Retinal pigment epithelial cell (primary cell): Measurements from ENCODE around the gene GAS2L3.
"Not testable (repeated sequence)": the region's sequence is repeated elsewhere in the genome, so short reads cannot be mapped to it uniquely, and the experiment has no call there.

Experiments
- DNase-seq: peaks from one replicate; pipeline ENCODE4 v3.0.0-alpha.2; 2010; ENCODE audit warnings: low read depth
- H3K4me3 ChIP-seq: 2 replicates; pipeline ENCODE4 v1.5.1; 2011; ENCODE audit warnings: mild to moderate bottlenecking, low read length, control low read depth, moderate library complexity
- TF ChIP-seq, protein P1 (sequence below): conservative IDR thresholded peaks from 2 replicates; pipeline ENCODE4 v1.5.1; 2011; ENCODE audit warnings: low read depth, low read length, control low read depth, inconsistent platforms

GAS2L3 gene

GRCh38 chr12:100632445-100632892 lies 59.0 kb downstream of the GAS2L3 start:
- TF ChIP-seq, protein P1, sequence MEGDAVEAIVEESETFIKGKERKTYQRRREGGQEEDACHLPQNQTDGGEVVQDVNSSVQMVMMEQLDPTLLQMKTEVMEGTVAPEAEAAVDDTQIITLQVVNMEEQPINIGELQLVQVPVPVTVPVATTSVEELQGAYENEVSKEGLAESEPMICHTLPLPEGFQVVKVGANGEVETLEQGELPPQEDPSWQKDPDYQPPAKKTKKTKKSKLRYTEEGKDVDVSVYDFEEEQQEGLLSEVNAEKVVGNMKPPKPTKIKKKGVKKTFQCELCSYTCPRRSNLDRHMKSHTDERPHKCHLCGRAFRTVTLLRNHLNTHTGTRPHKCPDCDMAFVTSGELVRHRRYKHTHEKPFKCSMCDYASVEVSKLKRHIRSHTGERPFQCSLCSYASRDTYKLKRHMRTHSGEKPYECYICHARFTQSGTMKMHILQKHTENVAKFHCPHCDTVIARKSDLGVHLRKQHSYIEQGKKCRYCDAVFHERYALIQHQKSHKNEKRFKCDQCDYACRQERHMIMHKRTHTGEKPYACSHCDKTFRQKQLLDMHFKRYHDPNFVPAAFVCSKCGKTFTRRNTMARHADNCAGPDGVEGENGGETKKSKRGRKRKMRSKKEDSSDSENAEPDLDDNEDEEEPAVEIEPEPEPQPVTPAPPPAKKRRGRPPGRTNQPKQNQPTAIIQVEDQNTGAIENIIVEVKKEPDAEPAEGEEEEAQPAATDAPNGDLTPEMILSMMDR: no peak
- H3K4me3 ChIP-seq: no peak overlapping the region
- DNase-seq: no peak

GRCh38 chr12:100633082-100633785 lies 59.8 kb downstream of the GAS2L3 start:
- not testable (repeated sequence) for DNase-seq, H3K4me3 ChIP-seq

DNA sequence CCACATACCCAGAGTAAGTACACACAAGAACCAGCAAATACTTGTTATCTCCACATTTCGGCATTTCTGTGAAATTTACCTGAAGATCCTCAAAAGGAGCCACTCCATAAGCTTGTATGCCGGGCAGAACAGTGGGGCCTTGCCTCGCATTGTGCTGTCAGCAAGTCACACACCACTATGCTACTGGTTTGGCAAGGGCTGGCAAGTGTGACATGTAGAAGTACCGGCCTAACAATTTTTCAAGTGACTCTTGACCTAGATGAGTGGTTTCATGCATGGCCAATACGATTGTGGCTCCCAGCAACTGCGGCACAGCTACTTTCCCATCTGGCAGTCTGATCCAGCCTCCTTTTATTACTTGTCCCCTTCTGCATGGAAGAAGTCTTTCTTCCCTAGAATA lies 69.8 kb downstream of the GAS2L3 start:
- no peak overlapping the region for H3K4me3 ChIP-seq
- no peak for DNase-seq
- TF ChIP-seq, protein P1: no peak

GRCh38 chr12:100646896-100647295 lies 73.4 kb downstream of the GAS2L3 start:
- no peak overlapping the region for H3K4me3 ChIP-seq
- TF ChIP-seq, protein P1: no peak
- no peak for DNase-seq

DNA sequence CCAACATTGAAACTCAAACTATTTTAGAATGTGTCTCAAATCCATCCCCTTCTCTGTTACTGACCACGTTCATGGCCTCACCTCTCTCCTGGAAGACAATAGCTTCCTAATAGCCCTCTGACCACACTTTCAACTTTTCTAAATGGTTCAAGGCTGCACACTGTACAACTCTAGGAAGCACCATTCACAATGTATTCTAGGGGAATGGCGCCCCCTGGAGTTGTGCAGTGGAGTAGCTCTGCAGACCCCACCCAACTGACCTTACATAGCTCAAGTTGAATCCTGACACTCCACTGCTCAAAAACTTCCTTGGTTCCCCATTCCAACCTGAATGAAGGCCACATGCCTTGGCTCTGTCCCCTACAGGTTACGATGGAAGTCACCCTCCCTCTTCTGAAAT lies 77.6 kb downstream of the GAS2L3 start:
- no peak overlapping the region for H3K4me3 ChIP-seq
- DNase-seq: no peak
- TF ChIP-seq, protein P1: peak; percentile 30

DNA sequence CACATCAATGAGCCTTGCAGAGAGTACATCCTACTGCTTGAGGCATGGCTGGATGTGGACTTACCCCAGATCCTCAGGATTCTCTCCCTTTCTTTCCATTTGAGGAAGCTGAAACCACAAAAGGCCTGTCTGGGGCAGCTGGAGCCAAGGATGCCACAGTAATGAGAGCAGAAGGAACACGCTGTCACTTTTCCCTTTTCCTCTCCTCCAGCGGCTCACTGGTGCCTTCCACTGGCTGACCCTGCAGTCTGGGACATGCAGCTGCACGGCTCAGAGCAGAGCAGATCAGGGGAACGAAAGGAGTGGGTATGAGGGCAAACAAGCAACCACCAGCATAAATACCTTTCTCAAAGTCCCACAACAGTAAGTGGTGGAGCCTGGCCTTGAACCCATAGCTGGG lies 78.2 kb downstream of the GAS2L3 start:
- TF ChIP-seq, protein P1: no peak
- DNase-seq: no peak
- H3K4me3 ChIP-seq: no peak overlapping the region

DNA sequence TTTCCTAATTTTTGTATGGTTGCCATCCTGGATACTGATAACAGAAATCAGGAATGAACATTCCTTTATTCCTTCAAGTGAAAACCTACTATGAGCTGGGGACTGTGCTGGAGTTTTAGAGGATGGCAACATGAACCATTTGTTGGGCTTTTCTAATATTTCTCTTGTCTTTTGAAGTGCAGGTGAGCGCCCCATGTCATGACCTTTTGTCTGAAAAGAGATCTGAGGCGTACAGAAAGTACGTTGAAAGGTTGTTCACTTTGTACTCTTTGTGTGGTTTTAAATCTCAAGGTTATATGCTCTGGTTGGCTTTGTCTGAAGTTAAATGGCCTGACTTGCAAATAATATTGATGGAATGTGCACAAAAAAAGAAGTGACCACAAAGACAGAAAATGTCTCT lies 79.0 kb downstream of the GAS2L3 start:
- TF ChIP-seq, protein P1: no peak
- H3K4me3 ChIP-seq: no peak overlapping the region
- no peak for DNase-seq

GRCh38 chr12:100656141-100656540 lies 82.7 kb downstream of the GAS2L3 start:
- TF ChIP-seq, protein P1: no peak
- no peak for DNase-seq
- H3K4me3 ChIP-seq: no peak overlapping the region
